ENCODE measurements around the gene NCEH1.

Gene NCEH1

GRCh38 chr3:172648747-172649146 is 62.1 kb downstream of the NCEH1 start:
- TF ChIP-seq CTCF (IDR thresholded peaks at IDR 0.05; ENCODE audit: borderline replicate concordance, control extremely low read depth, extremely low read depth, insufficient read depth, missing control alignments): no peak
- in situ Hi-C loops (cut with MboI; ENCODE audit: low sequenced_read_pairs, unreplicated experiment): no loop called here
- no peak for DNase-seq (ENCODE audit: low spot score)

DNA sequence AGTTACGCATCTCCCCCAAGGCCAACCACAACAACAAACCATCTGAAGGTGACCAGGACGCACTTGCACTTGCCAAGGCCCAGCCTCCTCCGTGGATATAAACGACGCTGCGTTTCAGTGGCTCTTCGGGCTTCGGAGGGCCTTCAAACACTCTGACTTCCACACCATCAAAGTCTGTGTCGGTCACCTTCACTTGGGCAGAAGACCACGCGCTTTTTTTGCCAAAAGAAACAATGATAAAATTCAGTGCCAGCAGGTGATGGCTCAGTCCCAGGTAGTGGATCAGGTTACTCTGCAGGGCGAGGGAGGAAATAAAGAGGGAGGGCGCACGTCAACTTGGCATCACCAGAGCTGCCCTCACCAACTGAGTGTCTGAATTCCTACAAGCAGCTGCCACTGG is 63.0 kb downstream of the NCEH1 start:
- TF ChIP-seq CTCF (IDR thresholded peaks at IDR 0.05; ENCODE audit: borderline replicate concordance, control extremely low read depth, extremely low read depth, insufficient read depth, missing control alignments): no peak
- in situ Hi-C loops (cut with MboI; ENCODE audit: low sequenced_read_pairs, unreplicated experiment): no loop called here
- DNase-seq (ENCODE audit: low spot score): no peak

DNA sequence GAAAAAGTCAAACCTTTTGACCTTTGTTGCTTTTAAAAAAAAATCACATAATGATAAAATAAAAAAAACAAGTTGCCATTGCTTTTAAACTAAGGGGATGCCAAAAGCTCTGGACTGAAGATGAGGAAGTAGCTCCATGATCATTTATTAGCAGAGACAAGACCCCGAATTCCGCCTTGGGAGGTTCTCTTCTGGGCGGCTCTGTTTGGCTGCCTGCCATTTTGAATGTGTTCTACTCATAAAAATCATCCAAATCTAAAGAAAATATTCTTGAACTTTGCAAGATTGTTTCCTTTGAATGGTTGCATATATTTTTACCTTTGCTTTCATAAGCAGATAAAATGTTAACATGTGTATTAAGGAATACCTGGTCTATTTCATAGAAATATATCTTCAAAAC is 63.8 kb downstream of the NCEH1 start:
- in situ Hi-C loops (cut with MboI; ENCODE audit: low sequenced_read_pairs, unreplicated experiment): no loop called here

GRCh38 chr3:172646439-172647015 is 64.3 kb downstream of the NCEH1 start:
- TF ChIP-seq CTCF (IDR thresholded peaks at IDR 0.05; ENCODE audit: borderline replicate concordance, control extremely low read depth, extremely low read depth, insufficient read depth, missing control alignments): no peak
- in situ Hi-C loops (cut with MboI; ENCODE audit: low sequenced_read_pairs, unreplicated experiment): no loop called here
- DNase-seq (ENCODE audit: low spot score): no peak

More for the DNA sequence above, 63.8 kb downstream of the NCEH1 start:
- no peak for TF ChIP-seq CTCF (IDR thresholded peaks at IDR 0.05; ENCODE audit: borderline replicate concordance, control extremely low read depth, extremely low read depth, insufficient read depth, missing control alignments)
- no peak for DNase-seq (ENCODE audit: low spot score)

GRCh38 chr3:172644258-172644657 is 66.6 kb downstream of the NCEH1 start:
- no peak for TF ChIP-seq CTCF (IDR thresholded peaks at IDR 0.05; ENCODE audit: borderline replicate concordance, control extremely low read depth, extremely low read depth, insufficient read depth, missing control alignments)
- no peak for DNase-seq (ENCODE audit: low spot score)
- in situ Hi-C loops (cut with MboI; ENCODE audit: low sequenced_read_pairs, unreplicated experiment): no loop called here

- in situ Hi-C loops (cut with MboI; ENCODE audit: low sequenced_read_pairs, unreplicated experiment): no loop called here
- no peak for TF ChIP-seq CTCF (IDR thresholded peaks at IDR 0.05; ENCODE audit: borderline replicate concordance, control extremely low read depth, extremely low read depth, insufficient read depth, missing control alignments)
- DNase-seq (ENCODE audit: low spot score): no peak
Measured at GRCh38 chr3:172643506-172644179, 67.2 kb downstream of the NCEH1 start.

All from GM13976 (cell line).